ENCODE results near the gene AIF1L.
"Not testable (repeated sequence)": the region's sequence is repeated elsewhere in the genome, so short reads cannot be mapped to it uniquely, and the experiment has no call there.

The AIF1L gene

GRCh38 chr9:131125288-131126058 lies 29.1 kb downstream of the AIF1L start, which contains the start of gene NUP214:
TSS of gene NUP214 (plus strand) at chr9:131125586. CDS start at chr9:131125705, 119 bp downstream.
- peak; percentile 94 to 99 for DNase-seq

GRCh38 chr9:131126059-131126426 lies 29.7 kb downstream of the AIF1L start:
- DNase-seq, result no peak

DNA sequence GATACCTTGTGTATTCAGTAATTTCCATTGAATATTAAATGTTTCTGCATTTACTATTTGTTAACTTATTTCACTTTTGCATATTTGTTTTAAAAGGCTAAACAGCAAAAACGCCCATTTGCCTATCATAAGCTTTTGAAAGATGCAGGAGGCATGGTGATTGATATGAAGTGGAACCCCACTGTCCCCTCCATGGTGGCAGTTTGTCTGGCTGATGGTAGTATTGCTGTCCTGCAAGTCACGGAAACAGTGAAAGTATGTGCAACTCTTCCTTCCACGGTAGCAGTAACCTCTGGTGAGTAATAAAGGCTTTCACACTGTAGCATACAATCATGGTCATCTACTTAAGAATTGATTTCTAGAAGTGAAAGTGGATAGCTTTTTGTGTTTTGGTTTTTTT lies 32.9 kb downstream of the AIF1L start:
- DNase-seq, result no peak

DNA sequence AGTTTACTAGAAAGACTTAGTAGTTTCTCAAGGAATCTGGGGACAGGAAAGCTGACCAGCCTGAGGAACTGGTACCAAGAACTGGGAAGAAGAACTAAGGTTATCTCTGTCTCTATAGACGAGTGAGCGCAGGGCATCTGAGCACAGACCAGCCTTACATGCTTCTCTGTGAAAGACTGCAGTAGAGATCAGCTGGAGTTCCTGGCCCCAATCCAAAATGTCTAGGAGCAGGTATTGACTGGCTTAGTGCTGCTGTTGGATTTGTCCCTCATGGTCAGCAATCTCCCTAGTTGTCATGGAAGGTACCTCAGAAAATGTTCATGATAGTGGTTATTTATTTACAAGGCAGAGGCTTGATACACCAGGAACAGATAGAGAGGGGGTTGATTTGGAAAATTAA lies 42.3 kb downstream of the AIF1L start:
- no peak for DNase-seq

GRCh38 chr9:131140112-131140511 lies 43.8 kb downstream of the AIF1L start:
- no peak for DNase-seq

- no peak for DNase-seq
Observed at GRCh38 chr9:131140550-131140949, 44.2 kb downstream of the AIF1L start.

GRCh38 chr9:131142160-131142559 lies 45.8 kb downstream of the AIF1L start:
- DNase-seq, result no peak

DNA sequence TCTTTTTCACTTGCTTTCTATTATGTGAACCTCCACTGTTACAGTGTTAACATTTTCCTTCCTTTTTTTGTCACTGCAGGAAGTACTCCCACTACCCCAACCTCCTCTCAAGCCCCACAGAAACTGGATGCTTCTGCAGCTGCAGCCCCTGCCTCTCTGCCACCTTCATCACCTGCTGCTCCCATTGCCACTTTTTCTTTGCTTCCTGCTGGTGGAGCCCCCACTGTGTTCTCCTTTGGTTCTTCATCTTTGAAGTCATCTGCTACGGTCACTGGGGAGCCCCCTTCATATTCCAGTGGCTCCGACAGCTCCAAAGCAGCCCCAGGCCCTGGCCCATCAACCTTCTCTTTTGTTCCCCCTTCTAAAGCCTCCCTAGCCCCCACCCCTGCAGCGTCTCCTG lies 47.9 kb downstream of the AIF1L start:
- no peak for DNase-seq

DNA sequence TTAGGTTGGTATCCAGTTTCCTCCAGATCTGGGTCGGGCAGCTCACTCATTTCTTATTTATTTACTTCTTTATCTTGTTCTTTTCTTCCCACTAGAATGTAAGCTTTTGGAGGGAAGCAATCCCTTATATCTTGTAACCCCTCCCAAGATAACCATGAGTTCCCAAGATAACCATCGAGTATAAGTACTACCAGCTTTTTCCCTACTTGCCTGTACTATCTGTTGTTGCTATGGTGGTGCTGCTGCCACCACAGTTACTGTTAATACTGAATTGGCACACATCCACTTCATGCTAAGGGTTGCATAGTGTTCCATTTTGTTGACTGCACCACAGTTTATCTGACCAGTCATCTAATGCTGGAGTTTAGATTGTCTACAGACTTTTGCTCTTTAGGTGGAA lies 48.9 kb downstream of the AIF1L start:
- no peak for DNase-seq

- no peak for DNase-seq
Observed at GRCh38 chr9:131146186-131146585, 49.9 kb downstream of the AIF1L start.

- DNase-seq, result no peak
Observed at GRCh38 chr9:131148276-131148675, 51.9 kb downstream of the AIF1L start.

- DNase-seq, result no peak
Observed at GRCh38 chr9:131148966-131149687, 52.8 kb downstream of the AIF1L start.

GRCh38 chr9:131149688-131150053 lies 53.3 kb downstream of the AIF1L start:
- no peak for DNase-seq

DNA sequence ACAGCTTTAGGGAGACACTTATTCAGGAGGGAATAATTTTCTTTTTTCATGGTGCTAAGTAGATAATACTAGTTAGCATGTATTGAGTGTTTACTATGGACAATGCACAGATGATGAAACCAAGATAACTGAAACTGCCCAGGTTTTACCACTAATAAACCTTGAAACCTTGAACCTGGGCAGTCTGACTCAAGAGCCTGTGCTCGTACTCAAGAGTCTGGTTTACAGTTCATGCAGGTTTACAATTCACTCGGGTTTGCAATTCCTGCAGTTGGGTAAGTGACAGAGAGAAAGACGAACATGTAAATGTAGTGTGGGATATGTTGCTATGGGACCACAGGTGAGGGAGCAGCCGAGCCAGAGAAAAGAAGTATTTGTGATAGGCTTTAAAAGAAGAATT lies 57.3 kb downstream of the AIF1L start:
- no peak for DNase-seq

GRCh38 chr9:131158673-131159072 lies 62.3 kb downstream of the AIF1L start:
- not testable (repeated sequence) for DNase-seq

- no peak for DNase-seq
Observed at GRCh38 chr9:131160416-131161112, 64.2 kb downstream of the AIF1L start.

DNA sequence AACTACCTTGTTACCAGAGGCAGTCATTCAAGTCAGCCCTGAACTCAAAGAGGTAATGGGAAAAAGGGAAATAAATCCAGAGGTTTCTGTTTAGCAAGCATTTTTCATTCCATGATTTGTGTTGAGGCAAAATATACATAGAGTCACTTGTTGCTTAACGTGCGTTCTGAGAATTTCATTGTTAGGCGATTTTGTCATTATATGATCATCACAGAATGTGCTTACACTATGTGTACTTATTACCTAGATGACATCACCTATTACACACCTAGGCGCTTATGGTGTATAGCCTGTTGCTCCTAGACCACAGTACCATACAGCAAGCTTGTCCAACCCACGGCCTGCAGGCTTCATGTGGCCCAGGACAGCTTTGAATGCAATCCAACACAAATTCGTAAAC lies 65.3 kb downstream of the AIF1L start:
- DNase-seq, result no peak

- DNase-seq, result no peak
Observed at GRCh38 chr9:131162886-131163285, 66.6 kb downstream of the AIF1L start.

GRCh38 chr9:131165523-131165922 lies 69.2 kb downstream of the AIF1L start:
- no peak for DNase-seq

- DNase-seq, result no peak
Observed at GRCh38 chr9:131167146-131167692, 70.9 kb downstream of the AIF1L start.

DNA sequence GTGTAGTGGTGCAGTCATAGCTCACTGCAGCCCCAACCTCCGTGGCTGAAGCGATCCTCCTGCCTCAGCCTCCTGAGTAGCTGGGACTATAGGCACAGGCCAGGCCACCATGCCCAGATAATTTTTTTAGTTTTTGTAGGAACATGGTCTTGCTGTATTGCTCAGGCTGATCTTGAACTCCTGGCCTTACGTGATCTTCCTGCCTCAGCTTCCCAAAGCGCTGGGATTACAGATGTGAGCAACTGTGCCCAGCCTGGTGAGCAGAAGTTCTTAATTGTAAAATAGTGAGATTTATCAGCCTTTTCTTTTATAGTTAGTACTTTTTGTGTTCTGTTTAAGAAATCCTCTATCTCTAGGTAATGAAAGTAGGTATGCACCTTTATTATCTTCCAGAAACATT lies 71.6 kb downstream of the AIF1L start:
- DNase-seq, result no peak

DNA sequence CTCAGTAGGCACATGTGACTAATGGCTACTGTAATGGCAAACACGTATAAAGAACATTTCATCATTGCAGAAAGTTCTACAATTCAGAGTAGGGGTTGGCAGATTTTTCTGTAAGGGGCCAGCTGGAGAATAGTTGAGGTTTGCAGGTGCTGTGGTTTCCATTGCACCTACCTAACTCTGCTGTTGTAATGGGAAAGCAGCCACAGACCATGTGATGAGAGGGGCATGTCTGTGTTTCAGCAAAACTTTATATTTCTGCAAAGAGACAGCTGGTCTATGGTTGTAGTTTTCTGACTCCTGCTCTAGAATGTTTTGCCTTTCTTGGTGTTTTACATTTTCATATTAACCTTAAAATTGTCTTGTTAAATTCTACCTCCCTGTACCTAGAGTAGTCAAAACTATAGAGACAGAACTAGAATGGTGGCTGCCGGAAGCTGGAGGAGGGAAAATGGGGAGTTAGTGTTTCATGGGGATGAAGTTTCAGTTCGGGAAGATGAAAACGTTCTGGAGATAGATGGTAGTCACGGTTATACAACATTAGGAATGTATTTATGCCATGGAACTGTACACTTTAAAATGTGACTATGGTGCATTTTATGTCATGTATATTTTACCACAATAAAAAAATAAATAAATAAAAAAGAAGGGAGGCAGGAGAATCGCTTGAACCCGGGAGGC lies 73.4 kb downstream of the AIF1L start:
- no peak for DNase-seq

Data from hippocampal formation (tissue), 2 donors.